Bronchial epithelial cell (primary cell): ENCODE data around the gene JAM3. TPM values are rescaled to one million over a fixed set of nuclear protein-coding genes. Genes with fewer than 3 reads are reported as not detected.
"Not testable (repeated sequence)": the region's sequence is repeated elsewhere in the genome, so short reads cannot be mapped to it uniquely, and the experiment has no call there.

ENCODE experiments used
- DNase-seq: peaks from one replicate; pipeline ENCODE4 v3.0.0-alpha.2; 2010; ENCODE audit warnings: low read depth
- FAIRE-seq: peaks from 2 replicates; lab custom pipeline; 2011; peaks lifted over from hg19 to GRCh38; lab: Jason Lieb, UNC
- H3K27me3 ChIP-seq: 2 replicates; pipeline ENCODE4 v1.5.1; 2011; ENCODE audit warnings: low read length; ENCODE audit not compliant: control insufficient read depth, insufficient read depth
- H3K36me3 ChIP-seq: 2 replicates; pipeline ENCODE4 v1.5.1; 2011; ENCODE audit warnings: low read length; ENCODE audit not compliant: control insufficient read depth, insufficient read depth
- H3K4me3 ChIP-seq: 2 replicates; pipeline ENCODE4 v1.5.1; 2011; ENCODE audit warnings: mild to moderate bottlenecking, low read depth, low read length, control low read depth
- CTCF ChIP-seq: IDR thresholded peaks from 2 replicates; pipeline ENCODE4 v1.5.1; 2011; ENCODE audit warnings: mild to moderate bottlenecking, moderate library complexity, low read length, control low read depth, inconsistent platforms; ENCODE audit not compliant: insufficient read depth, severe bottlenecking
- total RNA-seq: library from RNA; depleted of rRNA; stranded (reverse); fragments of >200 nt; gene quantifications from 2 replicates; pipeline ENCODE4 v1.2.1, GENCODE V29; 2014

JAM3 gene
- total RNA-seq, 1 donor from 2014 or later, result 1.6 TPM

- DNase-seq, result no peak
- no peak overlapping the region for H3K4me3 ChIP-seq
- H3K36me3 ChIP-seq, result no peaks in the 10 kb centered on the region
- FAIRE-seq, result no peak
- no peak for TF ChIP-seq CTCF
- no peaks in the 10 kb centered on the region for H3K27me3 ChIP-seq
Measured at GRCh38 chr11:134097166-134097565, 28.3 kb downstream of the JAM3 start.

- no peak for FAIRE-seq
- no peak overlapping the region for H3K4me3 ChIP-seq
- H3K36me3 ChIP-seq, result no peaks in the 10 kb centered on the region
- TF ChIP-seq CTCF, result peak; percentile 37
- no peaks in the 10 kb centered on the region for H3K27me3 ChIP-seq
- DNase-seq, result peak; percentile 26
Measured at GRCh38 chr11:134098566-134099184, 29.8 kb downstream of the JAM3 start.

GRCh38 chr11:134100171-134100570, 31.3 kb downstream of the JAM3 start:
- DNase-seq, result no peak
- no peak for FAIRE-seq
- Histone ChIP-seq H3K4me3 (no peak overlapping the region), H3K36me3 (no peaks in the 10 kb centered on the region), H3K27me3 (no peaks in the 10 kb centered on the region)
- no peak for TF ChIP-seq CTCF

GRCh38 chr11:134101282-134101681, 32.4 kb downstream of the JAM3 start:
- no peak for DNase-seq
- Histone ChIP-seq H3K27me3 (no peaks in the 10 kb centered on the region), H3K4me3 (no peak overlapping the region), H3K36me3 (no peaks in the 10 kb centered on the region)
- FAIRE-seq, result no peak
- no peak for TF ChIP-seq CTCF

- no peak for TF ChIP-seq CTCF
- no peak for DNase-seq
- H3K4me3 ChIP-seq, result no peak overlapping the region
- FAIRE-seq, result no peak
- no peaks in the 10 kb centered on the region for H3K27me3 ChIP-seq
- no peaks in the 10 kb centered on the region for H3K36me3 ChIP-seq
Measured at GRCh38 chr11:134110252-134110815, 41.5 kb downstream of the JAM3 start.

- H3K27me3 ChIP-seq, FAIRE-seq, H3K4me3 ChIP-seq, H3K36me3 ChIP-seq, DNase-seq: not testable (repeated sequence)
Measured at GRCh38 chr11:134113787-134114186, 44.9 kb downstream of the JAM3 start.
